IMR-90 (cell line): ENCODE data around the gene SMC6. TPM values are rescaled to one million over a fixed set of nuclear protein-coding genes. Genes with fewer than 3 reads are reported as not detected.

Experiments
- ATAC-seq: fragments of 200-7000 bp; cut with Tn5 transposase; 2 replicates; pipeline ENCODE4 v1.9.1; 2020; ENCODE audit warnings: low read depth, mild to moderate bottlenecking, moderate library complexity
- BruUV-seq: library from RNA; stranded (reverse); fragments of 400-500 nt; replicated peaks from 2 replicates; lab custom pipeline; 2021; lab: Mats Ljungman, UMichigan
- CTCF ChIA-PET: fragments of 300-600 bp; formaldehyde crosslinking; extraction: SDS; loops from one replicate; lab custom pipeline; 2021; ENCODE audit warnings: antibody characterized with exemption; lab: Yijun Ruan, JAX
- POLR2A ChIA-PET: fragments of 300-600 bp; sonication (Branson Sonifier 250); formaldehyde crosslinking; loops from one replicate; lab custom pipeline; 2022; ENCODE audit warnings: antibody characterized with exemption; ENCODE audit not compliant: unreplicated experiment; lab: Charles Lee
- DNase-seq: peaks from one replicate; pipeline ENCODE4 v3.0.0; 2013
- H2AFZ ChIP-seq: replicated peaks from 2 replicates; pipeline ENCODE3; 2013; ENCODE audit warnings: low read length, mild to moderate bottlenecking; ENCODE audit not compliant: poor library complexity
- H2AK5ac ChIP-seq: 2 replicates; pipeline ENCODE4 v1.6.1; 2013; ENCODE audit warnings: low read depth, low read length, inconsistent platforms
- H2AK9ac ChIP-seq: replicated peaks from 2 replicates; pipeline ENCODE3; 2013; ENCODE audit warnings: mild to moderate bottlenecking, low read depth, low read length, moderate library complexity; ENCODE audit not compliant: poor library complexity
- H2BK120ac ChIP-seq: 2 replicates; pipeline ENCODE4 v1.6.1; 2013; ENCODE audit warnings: low read depth, low read length, inconsistent platforms
- H2BK15ac ChIP-seq: 3 replicates; pipeline ENCODE4 v1.6.1; 2013; ENCODE audit warnings: low read depth, low read length, inconsistent platforms
- H2BK20ac ChIP-seq: 2 replicates; pipeline ENCODE4 v1.6.1; 2013; ENCODE audit warnings: low read depth, mild to moderate bottlenecking, inconsistent platforms, low read length, moderate library complexity
- H2BK5ac ChIP-seq: 2 replicates; pipeline ENCODE4 v1.6.1; 2013; ENCODE audit warnings: mild to moderate bottlenecking, low read depth, low read length, inconsistent platforms; ENCODE audit not compliant: poor library complexity, severe bottlenecking
- H3K14ac ChIP-seq: replicated peaks from 2 replicates; pipeline ENCODE4 v1.6.1; 2013; ENCODE audit warnings: low read depth, low read length, inconsistent platforms
- H3K18ac ChIP-seq: 2 replicates; pipeline ENCODE4 v1.6.1; 2013; ENCODE audit warnings: low read depth, low read length, control low read depth
- H3K23ac ChIP-seq: 2 replicates; pipeline ENCODE4 v1.6.1; 2013; ENCODE audit warnings: low read depth, low read length, inconsistent platforms
- H3K27ac ChIP-seq: 2 replicates; pipeline ENCODE4 v1.5.1; 2013; ENCODE audit warnings: mild to moderate bottlenecking, control low read depth, low read length; ENCODE audit not compliant: insufficient read depth
- H3K27me3 ChIP-seq: 2 replicates; pipeline ENCODE4 v1.6.1; 2013; ENCODE audit warnings: low read length; ENCODE audit not compliant: control insufficient read depth, insufficient read depth
- H3K36me3 ChIP-seq: 2 replicates; pipeline ENCODE4 v1.6.1; 2013; ENCODE audit warnings: low read length, mixed read lengths; ENCODE audit not compliant: control insufficient read depth, insufficient read depth
- H3K4ac ChIP-seq: 2 replicates; pipeline ENCODE4 v1.6.1; 2013; ENCODE audit warnings: low read depth, low read length, inconsistent platforms
- H3K4me1 ChIP-seq: 2 replicates; pipeline ENCODE4 v1.6.1; 2013; ENCODE audit warnings: low read length, mixed read lengths; ENCODE audit not compliant: control insufficient read depth, insufficient read depth
- H3K4me2 ChIP-seq: 2 replicates; pipeline ENCODE4 v1.6.1; 2013; ENCODE audit warnings: low read depth, mild to moderate bottlenecking, control low read depth, low read length, moderate library complexity
- H3K4me3 ChIP-seq: 2 replicates; pipeline ENCODE4 v1.5.1; 2013; ENCODE audit warnings: low read depth, mild to moderate bottlenecking, control low read depth, low read length, moderate library complexity; ENCODE audit not compliant: insufficient read depth
- H3K56ac ChIP-seq: 2 replicates; pipeline ENCODE4 v1.6.1; 2013; ENCODE audit warnings: low read length, inconsistent platforms; ENCODE audit not compliant: insufficient read depth; ENCODE audit errors: extremely low read depth
- H3K79me1 ChIP-seq, 2 experiments: 2 replicates each; pipeline ENCODE4 v1.6.1; 2013; ENCODE audit warnings: low read length in 2 of 2, inconsistent platforms in 1 of 2, low read depth in 1 of 2
- H3K9ac ChIP-seq: 2 replicates; pipeline ENCODE4 v1.6.1; 2013; ENCODE audit warnings: low read depth, low read length, control low read depth
- H3K9me1 ChIP-seq: 2 replicates; pipeline ENCODE4 v1.6.1; 2013; ENCODE audit warnings: low read length, inconsistent platforms; ENCODE audit not compliant: insufficient read depth
- H3K9me3 ChIP-seq: 2 replicates; pipeline ENCODE4 v1.6.1; 2013; ENCODE audit warnings: low read length; ENCODE audit not compliant: control insufficient read depth, insufficient read depth
- H4K20me1 ChIP-seq: 2 replicates; pipeline ENCODE4 v1.6.1; 2013; ENCODE audit warnings: low read length, inconsistent platforms; ENCODE audit not compliant: insufficient read depth
- H4K5ac ChIP-seq: 2 replicates; pipeline ENCODE4 v1.6.1; 2013; ENCODE audit warnings: mild to moderate bottlenecking, low read depth, low read length, control low read depth
- H4K8ac ChIP-seq, 2 experiments: 2 replicates each; pipeline ENCODE4 v1.6.1; 2013; ENCODE audit warnings: low read depth in 2 of 2, low read length in 2 of 2, control low read depth in 1 of 2, inconsistent platforms in 1 of 2
- H4K91ac ChIP-seq: 2 replicates; pipeline ENCODE4 v1.6.1; 2013; ENCODE audit warnings: low read depth, low read length, inconsistent platforms; ENCODE audit not compliant: insufficient read depth
- CEBPB ChIP-seq: IDR thresholded peaks from 2 replicates; pipeline ENCODE4 v1.6.1; 2012; ENCODE audit warnings: low read depth, low read length, improper control_type of control experiment
- CTCF ChIP-seq: conservative IDR thresholded peaks from 2 replicates; pipeline ENCODE4 v1.5.1; 2012; ENCODE audit warnings: mild to moderate bottlenecking, low read depth, low read length, improper control_type of control experiment
- ELK1 ChIP-seq: fragments of 150-350 bp; IDR thresholded peaks from 2 replicates; pipeline ENCODE4 v1.6.1; 2016; ENCODE audit warnings: low read depth, mild to moderate bottlenecking, low read length, moderate library complexity, borderline replicate concordance
- FOS ChIP-seq: fragments of 150-350 bp; IDR thresholded peaks from 2 replicates; pipeline ENCODE4 v1.6.1; 2016; ENCODE audit warnings: low read depth, low read length
- NFE2L2 ChIP-seq: fragments of 150-350 bp; IDR thresholded peaks from 2 replicates; pipeline ENCODE4 v1.6.1; 2016; ENCODE audit warnings: low read depth, mild to moderate bottlenecking, low read length
- RAD21 ChIP-seq: IDR thresholded peaks from 2 replicates; pipeline ENCODE4 v1.6.1; 2012; ENCODE audit warnings: low read length, improper control_type of control experiment
- SMC3 ChIP-seq: fragments of 150-350 bp; IDR thresholded peaks from 2 replicates; pipeline ENCODE4 v1.6.1; 2016; ENCODE audit warnings: low read depth, mild to moderate bottlenecking, antibody characterized with exemption, low read length, moderate library complexity
- WGBS, 2 experiments: methylation state at CpG; one replicate each; pipeline versions ENCODE4 v1.1.5 to v1.1.7; 2013; ENCODE audit warnings: missing lambda C conversion rate in 2 of 2; ENCODE audit not compliant: insufficient read length in 1 of 2; ENCODE audit errors: extremely low coverage in 2 of 2; 5-methylcytosine and 5-hydroxymethylcytosine counted together
- dilution Hi-C: fragments of 300-500 bp; cut with HindIII; formaldehyde crosslinking; loops from one replicate; pipeline ENCODE4 v1.14.3; 2018; ENCODE audit warnings: low sequenced_read_pairs; ENCODE audit not compliant: unreplicated experiment
- in situ Hi-C: fragments of 300-500 bp; cut with MboI; formaldehyde crosslinking; loops from 3 replicates; pipeline ENCODE4 v1.14.3; 2019; ENCODE audit warnings: low sequenced_read_pairs, inconsistent platforms, mixed read lengths
- intact Hi-C: fragments of 100-400 bp; cut with micrococcal nuclease; formaldehyde crosslinking; loops from 2 replicates; pipeline ENCODE4 v1.10.0; 2022
- polyA plus RNA-seq, 3 experiments: library from polyadenylated mRNA; depleted of rRNA; stranded (reverse); fragments of >200 nt; gene quantifications; 2 replicates each; pipeline ENCODE4 v1.2.3, GENCODE V29; 2012; ENCODE audit warnings: low replicate concordance in 1 of 3
- total RNA-seq: library from RNA; depleted of rRNA; stranded (reverse); fragments of >200 nt; gene quantifications from 2 replicates; pipeline ENCODE4 v1.2.3, GENCODE V29; 2012

The SMC6 gene
- total and polyA plus RNA-seq, 2 of the 4 experiments (the other 2 are of a cell fraction) = 6.5 to 10.4 TPM

GRCh38 chr2:17719562-17720371 lies 33.8 kb downstream of the SMC6 start:
- Histone ChIP-seq H3K79me1 (no peaks in the 10 kb centered on the region), H3K4me2 (no peak overlapping the region), H4K91ac (no peak overlapping the region), H2BK120ac (no peak overlapping the region), H2AK5ac (no peak overlapping the region), H3K27me3 (no peaks in the 10 kb centered on the region), H3K4ac (no peak overlapping the region), H3K56ac (no peak overlapping the region), H3K9ac (no peak overlapping the region), H3K4me3 (no peak overlapping the region), H3K9me3 (no peaks in the 10 kb centered on the region), H2AK9ac (no peak overlapping the region), H3K23ac (no peak overlapping the region), H2BK5ac (no peak overlapping the region), H2BK20ac (no peak overlapping the region), H4K20me1 (no peaks in the 10 kb centered on the region), H3K18ac (no peak overlapping the region), H3K9me1 (no peaks in the 10 kb centered on the region), H3K27ac (no peak overlapping the region), H4K8ac (no peak overlapping the region), H2AFZ (no peak overlapping the region), H2BK15ac (no peak overlapping the region), H3K4me1 (no peaks in the 10 kb centered on the region), H3K14ac (no peak overlapping the region), H3K36me3 (peaks cover 12% of the 10 kb centered on the region), H4K5ac (no peak overlapping the region)
- ATAC-seq (peak; percentile 77), DNase-seq (peak; percentile 27)
- TF ChIP-seq RAD21 (peak; percentile 67), FOS (no peak), NFE2L2 (no peak), CTCF (peak; percentile 74), SMC3 (peak; percentile 55; the same call in 1 of the 2 replicates), ELK1 (no peak), CEBPB (no peak)
- ChIA-PET CTCF (interaction anchor here (0.7 to 2.3 kb wide), 9 partner anchors 8 to 76 kb away, joined by 3 to 12 read pairs (median 3); no protein-coding TSS in a partner anchor), POLR2A (no interaction called here)
- WGBS, 2 experiments = no CpG with 5 or more reads among the region's 4 CpGs
- dilution Hi-C loops = no loop called here
- no TSS peak for BruUV-seq
- intact Hi-C loops = loop anchor here (1.0 to 10.0 kb wide), 3 partner anchors 111 to 659 kb away; no protein-coding TSS in a partner anchor
- in situ Hi-C loops = no loop called here
